Right kidney (tissue), 1 donor: ENCODE results near the gene CD46.

Source experiments
- DNase-seq: peaks from one replicate; pipeline ENCODE4 v3.0.0-alpha.2; 2016

Gene CD46

GRCh38 chr1:207825719-207826556 lies 74.1 kb downstream of the CD46 start:
- no peak for DNase-seq

- peak; percentile 29 for DNase-seq
These were observed 75.0 kb downstream of the CD46 start for GRCh38 chr1:207826557-207827487.

- no peak for DNase-seq
These were observed 75.6 kb downstream of the CD46 start for GRCh38 chr1:207827488-207827830.

- no peak for DNase-seq
These were observed 76.2 kb downstream of the CD46 start for GRCh38 chr1:207828046-207828445.

GRCh38 chr1:207828485-207829158 lies 76.8 kb downstream of the CD46 start:
- DNase-seq = peak; percentile 41

- no peak for DNase-seq
These were observed 77.7 kb downstream of the CD46 start for GRCh38 chr1:207829576-207829975.

- DNase-seq = no peak
These were observed 78.9 kb downstream of the CD46 start for GRCh38 chr1:207830788-207831187.

GRCh38 chr1:207831517-207832327 lies 79.9 kb downstream of the CD46 start:
- no peak for DNase-seq

- DNase-seq = no peak
These were observed 80.9 kb downstream of the CD46 start for GRCh38 chr1:207832796-207833195.

GRCh38 chr1:207833381-207833780 lies 81.5 kb downstream of the CD46 start:
- DNase-seq = no peak

GRCh38 chr1:207833956-207834660 lies 82.3 kb downstream of the CD46 start:
- DNase-seq = no peak

- DNase-seq = no peak
These were observed 84.1 kb downstream of the CD46 start for GRCh38 chr1:207835958-207836357.

GRCh38 chr1:207836591-207837347 lies 84.9 kb downstream of the CD46 start:
- DNase-seq = no peak

- no peak for DNase-seq
These were observed 85.8 kb downstream of the CD46 start for GRCh38 chr1:207837673-207838072.

GRCh38 chr1:207838156-207839082 lies 86.6 kb downstream of the CD46 start:
- DNase-seq = no peak

- no peak for DNase-seq
These were observed 87.2 kb downstream of the CD46 start for GRCh38 chr1:207839083-207839413.

- no peak for DNase-seq
These were observed 88.5 kb downstream of the CD46 start for GRCh38 chr1:207840380-207840779.

GRCh38 chr1:207841293-207841692 lies 89.4 kb downstream of the CD46 start:
- no peak for DNase-seq

- DNase-seq = no peak
These were observed 90.0 kb downstream of the CD46 start for GRCh38 chr1:207841901-207842300.

GRCh38 chr1:207842506-207842905 lies 90.7 kb downstream of the CD46 start:
- DNase-seq = no peak
